ENCODE measurements around the gene RAB11A. TPM values are rescaled to one million over a fixed set of nuclear protein-coding genes. Genes with fewer than 3 reads are reported as not detected.
A peak's percentile ranks its signal among the peaks of the same experiment; 100 is the strongest.

Gene RAB11A
- total and polyA plus RNA-seq, 2 donors (not counting 1 experiment from before 2014, with no cell fraction given), result 83.2 to 126 TPM

GRCh38 chr15:65883571-65883970 is 14.3 kb downstream of the RAB11A start:
- peak overlapping the region; percentile 38 to 59 for H3K27ac ChIP-seq (ENCODE audit: low read length in 2 of 2)
- H3K4me1 Mint-ChIP-seq, result peaks cover 45% of the 10 kb centered on the region
- no peak overlapping the region for H3K4me2 ChIP-seq (replicated peaks; ENCODE audit: low read depth, low read length, poor library complexity, severe bottlenecking)
- H2AFZ ChIP-seq (ENCODE audit: insufficient read depth, low read depth, low read length, poor library complexity, severe bottlenecking), result no peak overlapping the region
- H4K20me1 ChIP-seq (ENCODE audit: control insufficient read depth, insufficient read depth, low read length, poor library complexity, severe bottlenecking), result no peaks in the 10 kb centered on the region
- TF ChIP-seq CTCF (IDR thresholded peaks at IDR 0.05), result no peak
- no peak for TF ChIP-seq EZH2 (IDR thresholded peaks at IDR 0.05; ENCODE audit: borderline replicate concordance, insufficient read depth, low read depth, low read length, poor library complexity, severe bottlenecking)
- ChIA-PET CTCF (no interaction called here), POLR2A (no interaction called here)
- H3K4me3 Mint-ChIP-seq, result no peak overlapping the region
- no peaks in the 10 kb centered on the region for H3K27me3 Mint-ChIP-seq
- peaks cover 14 to 57% of the 10 kb centered on the region in 2 experiments for H3K36me3 ChIP-seq (replicated peaks in 1 of 2; ENCODE audit: control extremely low read depth in 1 of 2, control insufficient read depth in 1 of 2, extremely low read depth in 1 of 2, insufficient read depth in 2 of 2, low read length in 1 of 2)
- H3K4me3 ChIP-seq (ENCODE audit: control extremely low read depth in 1 of 5, extremely low read depth in 1 of 5, insufficient read depth in 1 of 5, low read depth in 2 of 5, low read length in 4 of 5), result no peak overlapping the region
- 93% methylated on average over 3 of the region's 6 CpGs for WGBS (ENCODE audit: insufficient coverage)
- H3K79me2 ChIP-seq (ENCODE audit: control insufficient read depth, insufficient read depth, low read length), result peaks cover 36% of the 10 kb centered on the region
- intact Hi-C loops (cut with micrococcal nuclease), result no loop called here
- no peaks in the 10 kb centered on the region for H3K27me3 ChIP-seq (replicated peaks in 1 of 4; ENCODE audit: control extremely low read depth in 1 of 4, control insufficient read depth in 3 of 4, insufficient read depth in 4 of 4, low read length in 3 of 4)
- H3K27ac Mint-ChIP-seq, result peak overlapping the region; percentile 71
- no peaks in the 10 kb centered on the region for H3K9me3 Mint-ChIP-seq (ENCODE audit: insufficient read depth)
- H3K9ac ChIP-seq (ENCODE audit: low read length), result no peak overlapping the region
- no peaks in the 10 kb centered on the region for H3K9me3 ChIP-seq (ENCODE audit: control extremely low read depth in 1 of 3, control insufficient read depth in 2 of 3, insufficient read depth in 1 of 3, low read length in 2 of 3)
- H3K4me1 ChIP-seq (ENCODE audit: control insufficient read depth in 2 of 2, insufficient read depth in 2 of 2, low read length in 2 of 2), result peaks cover 41 to 42% of the 10 kb centered on the region in 2 donors
- ATAC-seq (ENCODE audit: low read depth) (no peak), DNase-seq (no peak)

GRCh38 chr15:65884511-65884910 is 15.2 kb downstream of the RAB11A start:
- no peak overlapping the region for H3K9ac ChIP-seq (ENCODE audit: low read length)
- Mint-ChIP-seq H3K9me3 (ENCODE audit: insufficient read depth) (no peaks in the 10 kb centered on the region), H3K27me3 (no peaks in the 10 kb centered on the region), H3K27ac (peak overlapping the region; percentile 76), H3K4me1 (peaks cover 50% of the 10 kb centered on the region), H3K4me3 (no peak overlapping the region)
- POLR2A ChIA-PET, result interaction anchor here (0.7 kb wide), 1 partner anchor 829 kb away, joined by 4 read pairs; no protein-coding TSS in a partner anchor
- intact Hi-C loops (cut with micrococcal nuclease), result loop anchor here (1.0 kb wide), 1 partner anchor 15 kb away; the partner anchor contains the start of gene RAB11A
- peak overlapping the region; percentile 42 for H3K4me2 ChIP-seq (replicated peaks; ENCODE audit: low read depth, low read length, poor library complexity, severe bottlenecking)
- H3K79me2 ChIP-seq (ENCODE audit: control insufficient read depth, insufficient read depth, low read length), result peaks cover 31% of the 10 kb centered on the region
- no peaks in the 10 kb centered on the region for H3K9me3 ChIP-seq (ENCODE audit: control extremely low read depth in 1 of 3, control insufficient read depth in 2 of 3, insufficient read depth in 1 of 3, low read length in 2 of 3)
- CTCF ChIA-PET, result no interaction called here
- TF ChIP-seq EZH2 (IDR thresholded peaks at IDR 0.05; ENCODE audit: borderline replicate concordance, insufficient read depth, low read depth, low read length, poor library complexity, severe bottlenecking) (no peak), CTCF (IDR thresholded peaks at IDR 0.05) (no peak)
- ATAC-seq (ENCODE audit: low read depth) (peak; percentile 66), DNase-seq (peak; percentile 70)
- H3K27me3 ChIP-seq (replicated peaks in 1 of 4; ENCODE audit: control extremely low read depth in 1 of 4, control insufficient read depth in 3 of 4, insufficient read depth in 4 of 4, low read length in 3 of 4), result no peaks in the 10 kb centered on the region
- H3K36me3 ChIP-seq (replicated peaks in 1 of 2; ENCODE audit: control extremely low read depth in 1 of 2, control insufficient read depth in 1 of 2, extremely low read depth in 1 of 2, insufficient read depth in 2 of 2, low read length in 1 of 2), result peaks cover 14 to 56% of the 10 kb centered on the region in 2 experiments
- H3K4me1 ChIP-seq (ENCODE audit: control insufficient read depth in 2 of 2, insufficient read depth in 2 of 2, low read length in 2 of 2), result peaks cover 41 to 42% of the 10 kb centered on the region in 2 donors
- no peak overlapping the region for H2AFZ ChIP-seq (ENCODE audit: insufficient read depth, low read depth, low read length, poor library complexity, severe bottlenecking)
- H3K4me3 ChIP-seq (ENCODE audit: control extremely low read depth in 1 of 5, extremely low read depth in 1 of 5, insufficient read depth in 1 of 5, low read depth in 2 of 5, low read length in 4 of 5), result peak overlapping the region in 1 of 5 experiments; percentile 1
- no peaks in the 10 kb centered on the region for H4K20me1 ChIP-seq (ENCODE audit: control insufficient read depth, insufficient read depth, low read length, poor library complexity, severe bottlenecking)
- H3K27ac ChIP-seq (ENCODE audit: low read length in 2 of 2), result peak overlapping the region; percentile 38 to 59
